Measurements from ENCODE around the gene ZNF385D. TPM values are rescaled to one million over a fixed set of nuclear protein-coding genes. Genes with fewer than 3 reads are reported as not detected.

ZNF385D gene
- total RNA-seq, 2 experiments from 2014 or later = not detected

DNA sequence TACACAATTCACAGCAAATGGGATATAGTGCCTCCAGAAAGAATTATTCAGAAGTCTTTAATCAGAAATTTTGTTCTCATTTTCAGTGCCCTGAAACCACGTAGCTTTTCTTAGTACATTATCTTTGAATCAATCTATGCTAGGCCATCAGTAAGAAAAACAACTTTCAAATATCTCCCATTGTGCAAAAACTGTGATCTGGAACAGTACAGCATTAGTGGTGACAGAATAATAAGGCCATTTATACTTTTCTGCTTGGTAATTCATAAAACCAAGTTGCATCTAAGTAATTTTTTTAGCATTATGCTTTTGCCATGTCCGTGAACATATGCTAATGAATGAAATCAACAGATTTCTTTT, 35.4 kb upstream of the ZNF385D start:
- no peak for ATAC-seq
- no peak overlapping the region for H3K4me3 Mint-ChIP-seq
- no peak for DNase-seq
- ChIA-PET CTCF (no interaction called here), POLR2A (no interaction called here)
- H3K4me1 Mint-ChIP-seq (ENCODE audit: low read depth) = no peaks in the 10 kb centered on the region
- intact Hi-C loops (cut with micrococcal nuclease) = no loop called here
- H3K9me3 Mint-ChIP-seq = peaks cover 3% of the 10 kb centered on the region
- no peaks in the 10 kb centered on the region for H3K27me3 Mint-ChIP-seq
- no peak overlapping the region for H3K27ac Mint-ChIP-seq
- TF ChIP-seq, protein P1, sequence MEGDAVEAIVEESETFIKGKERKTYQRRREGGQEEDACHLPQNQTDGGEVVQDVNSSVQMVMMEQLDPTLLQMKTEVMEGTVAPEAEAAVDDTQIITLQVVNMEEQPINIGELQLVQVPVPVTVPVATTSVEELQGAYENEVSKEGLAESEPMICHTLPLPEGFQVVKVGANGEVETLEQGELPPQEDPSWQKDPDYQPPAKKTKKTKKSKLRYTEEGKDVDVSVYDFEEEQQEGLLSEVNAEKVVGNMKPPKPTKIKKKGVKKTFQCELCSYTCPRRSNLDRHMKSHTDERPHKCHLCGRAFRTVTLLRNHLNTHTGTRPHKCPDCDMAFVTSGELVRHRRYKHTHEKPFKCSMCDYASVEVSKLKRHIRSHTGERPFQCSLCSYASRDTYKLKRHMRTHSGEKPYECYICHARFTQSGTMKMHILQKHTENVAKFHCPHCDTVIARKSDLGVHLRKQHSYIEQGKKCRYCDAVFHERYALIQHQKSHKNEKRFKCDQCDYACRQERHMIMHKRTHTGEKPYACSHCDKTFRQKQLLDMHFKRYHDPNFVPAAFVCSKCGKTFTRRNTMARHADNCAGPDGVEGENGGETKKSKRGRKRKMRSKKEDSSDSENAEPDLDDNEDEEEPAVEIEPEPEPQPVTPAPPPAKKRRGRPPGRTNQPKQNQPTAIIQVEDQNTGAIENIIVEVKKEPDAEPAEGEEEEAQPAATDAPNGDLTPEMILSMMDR (IDR thresholded peaks at IDR 0.05) = no peak
- no peaks in the 10 kb centered on the region for H3K36me3 Mint-ChIP-seq (ENCODE audit: low read depth)

DNA sequence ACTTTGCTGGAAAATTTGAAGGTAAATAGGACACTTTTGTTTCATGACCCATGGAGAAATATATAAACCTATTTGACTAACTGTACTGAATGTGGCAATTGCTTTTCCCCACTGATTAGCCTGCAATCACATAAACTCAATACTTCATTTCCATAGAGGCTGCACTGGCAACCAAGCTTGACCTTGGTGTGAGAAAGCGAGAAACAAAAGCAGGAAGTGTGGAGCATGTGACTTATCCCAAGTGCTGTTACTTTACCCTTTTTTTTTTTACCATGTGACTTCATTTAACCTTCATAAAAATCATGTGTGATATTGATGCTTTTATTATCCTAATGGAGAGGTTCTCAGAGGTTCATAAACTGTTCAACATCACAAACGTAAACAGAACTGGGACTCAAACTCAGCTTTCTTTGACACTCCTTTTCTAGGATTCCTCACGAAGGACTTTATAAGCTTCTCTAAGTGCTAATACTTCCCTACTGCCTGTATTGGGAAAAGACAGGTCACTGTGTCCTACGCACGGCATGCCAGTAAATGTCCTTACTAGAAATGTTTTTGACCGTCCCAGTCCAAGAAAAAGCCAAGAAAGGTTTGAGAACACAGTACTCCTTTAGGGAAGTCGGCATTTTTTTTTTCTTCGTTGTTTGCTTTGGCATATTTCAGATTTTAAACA, 34.9 kb upstream of the ZNF385D start:
- no peaks in the 10 kb centered on the region for H3K4me1 Mint-ChIP-seq (ENCODE audit: low read depth)
- no peak overlapping the region for H3K27ac Mint-ChIP-seq
- no peaks in the 10 kb centered on the region for H3K27me3 Mint-ChIP-seq

DNA sequence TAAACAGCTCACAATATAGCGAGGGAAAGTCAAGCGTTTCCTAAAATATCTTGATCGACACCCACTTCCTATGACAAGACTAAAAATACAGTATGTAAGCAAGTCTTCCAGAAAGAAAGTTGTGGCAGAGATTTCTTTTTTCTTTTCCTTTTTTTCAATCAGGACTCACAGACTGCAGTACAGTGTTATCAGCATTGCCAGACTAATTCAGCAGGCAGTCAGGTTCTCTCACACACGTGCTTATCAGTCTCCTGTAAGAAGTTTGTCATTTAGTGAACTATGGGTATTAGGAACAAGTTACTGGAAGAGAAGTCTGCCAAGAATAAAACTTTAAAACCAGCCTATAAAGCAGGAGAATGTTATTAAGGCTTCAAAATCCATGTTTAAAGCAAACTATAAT, 32.8 kb upstream of the ZNF385D start:
- DNase-seq (no peak), ATAC-seq (no peak)
- ChIA-PET CTCF (no interaction called here), POLR2A (no interaction called here)
- Mint-ChIP-seq H3K27ac (no peak overlapping the region), H3K9me3 (peaks cover 2% of the 10 kb centered on the region), H3K4me1 (ENCODE audit: low read depth) (no peaks in the 10 kb centered on the region), H3K4me3 (no peak overlapping the region), H3K36me3 (ENCODE audit: low read depth) (no peaks in the 10 kb centered on the region), H3K27me3 (no peaks in the 10 kb centered on the region)
- intact Hi-C loops (cut with micrococcal nuclease) = no loop called here
- TF ChIP-seq, protein P1 (IDR thresholded peaks at IDR 0.05) = no peak

More for the DNA sequence above, 34.9 kb upstream of the ZNF385D start:
- ChIA-PET POLR2A (no interaction called here), CTCF (no interaction called here)
- TF ChIP-seq, protein P1 (IDR thresholded peaks at IDR 0.05) = no peak
- H3K36me3 Mint-ChIP-seq (ENCODE audit: low read depth) = no peaks in the 10 kb centered on the region
- intact Hi-C loops (cut with micrococcal nuclease) = no loop called here
- peaks cover 3% of the 10 kb centered on the region for H3K9me3 Mint-ChIP-seq
- no peak for DNase-seq
- no peak for ATAC-seq
- H3K4me3 Mint-ChIP-seq = no peak overlapping the region

- no peaks in the 10 kb centered on the region for H3K36me3 Mint-ChIP-seq (ENCODE audit: low read depth)
- no peak for DNase-seq
- intact Hi-C loops (cut with micrococcal nuclease) = no loop called here
- no peaks in the 10 kb centered on the region for H3K4me1 Mint-ChIP-seq (ENCODE audit: low read depth)
- H3K27me3 Mint-ChIP-seq = no peaks in the 10 kb centered on the region
- CTCF ChIA-PET = no interaction called here
- ATAC-seq = no peak
- H3K27ac Mint-ChIP-seq = no peak overlapping the region
- POLR2A ChIA-PET = no interaction called here
- H3K9me3 Mint-ChIP-seq = peaks cover 2% of the 10 kb centered on the region
- H3K4me3 Mint-ChIP-seq = no peak overlapping the region
- TF ChIP-seq, protein P1 (IDR thresholded peaks at IDR 0.05) = no peak
Measured at GRCh38 chr3:21781355-21781754, 30.3 kb upstream of the ZNF385D start.

- Mint-ChIP-seq H3K4me1 (ENCODE audit: low read depth) (no peaks in the 10 kb centered on the region), H3K27ac (no peak overlapping the region), H3K9me3 (peaks cover 2% of the 10 kb centered on the region), H3K4me3 (no peak overlapping the region), H3K36me3 (ENCODE audit: low read depth) (no peaks in the 10 kb centered on the region), H3K27me3 (no peaks in the 10 kb centered on the region)
- DNase-seq (no peak), ATAC-seq (no peak)
- ChIA-PET POLR2A (no interaction called here), CTCF (no interaction called here)
- intact Hi-C loops (cut with micrococcal nuclease) = no loop called here
- TF ChIP-seq, protein P1 (IDR thresholded peaks at IDR 0.05) = no peak
Measured at GRCh38 chr3:21779909-21780308, 28.9 kb upstream of the ZNF385D start.

Measured in activated CD8-positive, alpha-beta T cell treated with anti-CD3 and anti-CD28 coated beads for 36 hours (primary cell).